GM19372 (cell line): Measurements from ENCODE around the gene WNT9A.

Experiments used
- ATAC-seq: cut with Tn5 transposase; IDR thresholded peaks from one replicate; pipeline ENCODE4 v1.9.1; 2021; ENCODE audit warnings: mild to moderate bottlenecking, low read depth, moderate library complexity; ENCODE audit not compliant: unreplicated experiment

WNT9A gene

DNA sequence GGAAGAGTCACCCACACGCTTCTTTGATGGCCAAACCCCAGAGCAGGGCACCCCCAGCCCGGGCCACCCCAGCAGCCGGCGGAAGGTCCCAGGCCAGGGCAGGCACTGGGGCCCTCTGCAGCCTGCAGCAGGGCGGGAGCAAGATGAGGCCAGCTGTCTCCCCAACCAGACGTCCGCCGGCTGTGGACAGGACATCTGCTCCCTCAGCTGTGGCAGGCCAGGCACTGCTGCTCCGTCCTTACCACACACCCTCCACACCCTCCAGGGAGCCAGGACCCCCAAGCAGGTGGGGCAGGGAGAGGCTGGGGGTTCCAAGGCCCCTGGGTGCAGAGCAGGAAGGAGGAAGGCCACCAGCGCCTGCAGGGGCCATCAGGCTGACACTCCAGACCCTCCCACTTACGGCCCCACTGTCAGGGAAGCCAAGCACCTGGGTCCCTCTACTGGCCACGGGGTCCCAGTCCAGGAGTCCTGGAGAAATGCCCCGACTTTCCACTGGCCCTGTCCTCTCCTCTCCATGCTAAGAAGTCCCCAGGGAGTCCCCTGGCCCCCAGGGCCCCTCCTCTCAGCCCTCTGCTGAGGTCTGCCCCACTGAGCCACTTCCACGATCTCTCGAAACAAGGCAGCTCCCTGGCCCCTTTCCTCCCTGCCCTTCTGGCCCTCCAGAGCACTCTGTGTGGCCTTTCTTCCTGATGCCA lies 5.6 kb downstream of the WNT9A start:
- ATAC-seq, result no peak

GRCh38 chr1:227941509-227942020 lies 6.2 kb downstream of the WNT9A start:
- ATAC-seq, result no peak

DNA sequence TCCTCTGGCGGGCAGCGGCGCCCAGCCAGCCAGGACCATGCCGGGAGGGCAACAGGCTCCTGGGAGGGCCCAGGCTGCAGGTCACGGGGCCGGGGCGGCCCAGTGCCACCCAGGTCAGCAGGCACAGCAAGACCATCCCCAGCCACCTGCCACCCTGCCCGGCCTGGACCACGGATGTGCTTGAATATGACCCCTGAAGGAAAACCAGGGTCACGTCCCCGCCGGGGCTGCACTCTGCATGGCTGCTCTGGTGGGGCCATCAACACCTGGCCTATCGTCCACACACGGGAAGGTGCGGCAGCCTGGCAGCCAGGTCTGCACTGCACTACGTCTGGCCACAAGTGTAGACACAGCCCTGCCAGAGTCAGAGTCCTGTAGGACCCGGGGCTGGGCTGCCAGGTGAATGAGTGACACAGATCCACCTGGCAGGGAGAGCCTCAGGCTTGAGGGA lies 6.9 kb downstream of the WNT9A start:
- ATAC-seq, result no peak

DNA sequence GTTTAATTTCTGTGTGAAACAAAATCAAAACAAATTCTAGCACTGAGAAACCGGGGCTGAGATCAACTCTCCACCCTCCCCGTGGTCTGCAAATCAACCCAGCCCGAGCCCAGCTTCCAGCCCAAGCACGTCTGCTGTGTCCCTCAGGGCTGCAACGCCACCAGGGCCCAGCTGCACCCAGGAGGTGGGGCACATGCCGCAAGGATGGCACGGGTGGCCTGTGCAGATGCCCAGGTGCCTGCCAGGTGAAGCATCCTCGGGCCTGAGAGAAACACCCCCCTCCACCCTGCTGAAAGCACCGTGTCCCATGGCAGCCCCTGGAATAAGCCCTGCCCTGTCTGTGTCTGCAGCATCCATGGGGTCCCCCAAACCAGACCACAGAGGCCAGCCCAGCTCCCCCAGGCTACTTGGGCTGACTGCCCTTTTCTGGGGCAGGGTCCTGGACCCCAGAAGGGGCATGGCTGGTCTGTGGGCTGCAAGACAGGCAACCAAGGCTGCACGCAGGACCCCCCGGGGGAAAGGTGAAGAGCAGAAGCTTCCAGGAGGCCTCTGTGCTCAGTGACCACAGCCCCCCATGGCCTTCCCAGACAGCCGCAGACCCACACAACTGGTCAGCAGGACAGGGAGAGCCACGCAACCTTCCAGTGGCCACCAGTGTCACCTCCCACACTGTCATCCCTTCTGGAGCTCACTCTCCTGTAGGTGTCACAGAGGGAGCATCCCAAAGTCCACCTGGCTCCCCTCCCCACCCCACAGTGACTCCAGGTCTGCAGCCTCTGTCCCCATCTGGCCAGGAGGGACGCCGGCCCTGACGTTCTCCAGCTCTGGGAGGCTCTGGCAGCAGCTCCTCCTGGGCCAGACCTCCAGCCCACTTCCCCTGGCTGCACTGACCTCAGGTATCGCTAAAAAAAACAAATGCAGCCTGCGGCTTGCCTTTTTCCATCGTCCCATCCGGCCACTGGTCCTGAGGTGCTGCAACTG lies 7.7 kb downstream of the WNT9A start:
- ATAC-seq, result no peak

- no peak for ATAC-seq
Observed at GRCh38 chr1:227938911-227939790, 8.6 kb downstream of the WNT9A start.

DNA sequence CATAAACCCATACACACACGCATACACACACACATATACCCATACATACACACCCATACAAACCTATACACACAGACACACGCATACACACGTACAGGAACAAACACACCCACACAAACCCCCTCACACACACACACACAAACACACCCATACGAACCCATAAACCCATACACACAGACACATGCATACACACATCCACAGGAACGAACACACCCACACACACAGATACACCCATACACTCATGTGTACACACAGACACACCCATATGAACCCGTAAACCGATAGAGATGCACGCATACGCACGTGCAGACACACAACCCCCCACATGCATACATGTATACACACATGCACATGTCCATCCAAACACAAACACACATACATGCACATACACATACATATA lies 9.5 kb downstream of the WNT9A start:
- ATAC-seq, result no peak

- no peak for ATAC-seq
Observed at GRCh38 chr1:227937838-227938145, 9.9 kb downstream of the WNT9A start.

GRCh38 chr1:227937031-227937837 lies 10.5 kb downstream of the WNT9A start:
- ATAC-seq, result no peak

DNA sequence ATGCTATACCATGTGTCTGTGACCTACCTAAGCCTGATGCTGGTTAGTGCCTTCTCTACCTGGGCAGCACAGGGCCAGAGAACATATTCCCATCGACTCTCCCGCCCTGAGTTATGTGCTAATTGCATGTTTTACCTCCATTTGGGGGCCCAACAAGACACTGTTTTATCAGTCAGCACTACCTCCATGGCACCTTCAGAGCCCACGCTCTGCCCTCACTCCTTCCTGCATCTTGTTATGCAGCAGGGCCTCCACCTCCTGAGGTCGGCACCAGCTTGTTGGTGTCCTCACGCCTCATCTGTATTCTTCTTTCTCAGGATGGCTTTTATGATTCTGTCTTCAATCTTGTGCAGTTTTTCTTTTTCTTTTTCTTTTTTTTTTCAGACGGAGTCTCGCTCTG lies 11.9 kb downstream of the WNT9A start:
- ATAC-seq, result no peak

GRCh38 chr1:227934476-227935313 lies 13.0 kb downstream of the WNT9A start:
- no peak for ATAC-seq

DNA sequence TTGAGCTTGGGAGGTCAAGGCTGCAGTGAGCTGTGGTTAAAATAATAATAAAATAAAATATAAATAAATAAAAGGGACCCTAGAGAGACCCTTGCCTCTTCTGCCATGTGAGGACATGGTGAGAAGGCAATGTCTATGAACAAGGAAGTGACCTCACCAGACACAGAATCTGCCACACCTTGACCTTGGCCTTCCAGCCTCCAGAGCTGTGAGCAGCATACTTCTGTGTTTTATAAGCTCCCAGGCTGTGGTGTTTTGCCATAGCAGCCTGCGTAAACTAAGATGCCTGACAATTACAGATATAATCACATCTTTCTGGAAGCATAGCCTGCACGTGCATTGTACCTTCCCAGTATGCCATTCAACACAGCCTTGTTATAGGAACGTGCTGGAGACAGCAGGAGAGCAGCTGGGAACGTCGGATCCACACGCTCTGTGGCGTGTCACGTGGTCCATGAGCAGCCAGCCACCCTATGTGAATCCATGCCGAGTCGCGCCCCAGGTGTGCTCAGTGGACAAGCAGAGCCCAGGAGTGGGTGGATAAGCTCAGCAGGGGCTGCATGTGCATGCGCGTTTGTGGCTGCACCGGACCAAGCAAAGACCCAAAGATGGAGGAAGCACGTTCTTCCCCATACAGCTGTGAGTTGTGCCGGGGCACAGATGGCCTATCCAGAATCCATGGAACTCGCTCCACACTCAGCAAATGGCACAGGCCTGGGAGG lies 17.8 kb downstream of the WNT9A start:
- ATAC-seq, result no peak

GRCh38 chr1:227928811-227929375 lies 18.8 kb downstream of the WNT9A start:
- ATAC-seq, result no peak

DNA sequence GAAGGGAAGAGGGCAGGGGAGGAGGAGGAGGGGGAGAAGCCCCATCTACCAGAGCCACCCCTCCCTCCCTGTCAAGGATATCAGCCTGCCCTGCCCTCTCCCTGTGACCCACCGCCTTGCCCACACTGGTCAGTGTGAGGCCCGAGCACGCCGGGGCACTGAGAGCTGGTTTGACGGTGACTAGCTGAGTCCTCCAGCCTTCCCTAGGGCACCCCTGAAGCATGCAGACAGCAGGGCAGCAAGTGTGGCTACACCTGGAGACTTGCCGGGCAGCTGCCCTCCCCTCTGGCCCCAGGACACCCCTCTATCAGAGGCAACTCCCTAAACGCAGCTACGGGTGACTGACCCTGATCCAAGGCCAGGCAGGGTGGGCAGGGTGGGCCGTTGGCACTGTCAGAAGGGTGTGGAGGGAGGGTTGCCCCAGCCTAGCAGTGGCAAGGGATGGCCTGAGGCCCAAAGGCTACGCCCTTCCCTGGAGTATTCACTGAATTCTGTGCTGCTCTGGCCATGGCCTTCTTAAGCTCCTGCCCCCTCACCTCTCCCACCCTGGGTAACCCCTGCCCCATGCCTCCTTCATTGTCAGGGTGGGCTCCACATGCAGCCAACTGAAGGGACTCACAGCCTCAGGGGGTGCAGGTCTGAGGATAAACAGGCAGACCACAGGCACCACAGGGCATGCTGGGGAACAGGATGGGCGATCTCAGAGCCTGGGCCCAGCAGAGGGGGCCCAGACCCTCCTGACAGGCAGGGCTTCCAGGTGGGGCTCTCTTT lies 19.6 kb downstream of the WNT9A start:
- ATAC-seq, result no peak

- ATAC-seq, result no peak
Observed at GRCh38 chr1:227926896-227927885, 20.5 kb downstream of the WNT9A start.

GRCh38 chr1:227926216-227926791 lies 21.4 kb downstream of the WNT9A start:
- no peak for ATAC-seq
